Muscle layer of duodenum (tissue), 2 donors: ENCODE measurements around the gene AP4M1.

Source experiments
- H3K27ac ChIP-seq: one replicate; pipeline ENCODE4 v1.7.0; 2013; ENCODE audit warnings: mild to moderate bottlenecking, low read length
- H3K27me3 ChIP-seq: one replicate; pipeline ENCODE4 v1.7.0; 2013; ENCODE audit warnings: low read depth, mild to moderate bottlenecking, control low read depth, low read length
- H3K36me3 ChIP-seq, 2 donors: one replicate each; pipeline ENCODE4 v1.7.0; 2013; ENCODE audit warnings: low read length in 2 of 2, control low read depth in 1 of 2, mild to moderate bottlenecking in 1 of 2; ENCODE audit not compliant: insufficient read depth in 2 of 2, control insufficient read depth in 1 of 2
- H3K4me1 ChIP-seq, 2 donors: one replicate each; pipeline ENCODE4 v1.7.0; 2013; ENCODE audit warnings: low read length in 2 of 2, mild to moderate bottlenecking in 2 of 2, control low read depth in 1 of 2, moderate library complexity in 1 of 2; ENCODE audit not compliant: insufficient read depth in 2 of 2, control insufficient read depth in 1 of 2
- H3K4me3 ChIP-seq, 2 donors: one replicate each; pipeline ENCODE4 v1.7.0; 2013; ENCODE audit warnings: low read length in 2 of 2, low read depth in 1 of 2, mild to moderate bottlenecking in 1 of 2
- H3K9me3 ChIP-seq, 2 donors: one replicate each; pipeline ENCODE4 v1.7.0; 2013; ENCODE audit warnings: low read length in 2 of 2, control low read depth in 1 of 2, mild to moderate bottlenecking in 1 of 2; ENCODE audit not compliant: control insufficient read depth in 1 of 2
- donor health status: healthy.

The AP4M1 gene

DNA sequence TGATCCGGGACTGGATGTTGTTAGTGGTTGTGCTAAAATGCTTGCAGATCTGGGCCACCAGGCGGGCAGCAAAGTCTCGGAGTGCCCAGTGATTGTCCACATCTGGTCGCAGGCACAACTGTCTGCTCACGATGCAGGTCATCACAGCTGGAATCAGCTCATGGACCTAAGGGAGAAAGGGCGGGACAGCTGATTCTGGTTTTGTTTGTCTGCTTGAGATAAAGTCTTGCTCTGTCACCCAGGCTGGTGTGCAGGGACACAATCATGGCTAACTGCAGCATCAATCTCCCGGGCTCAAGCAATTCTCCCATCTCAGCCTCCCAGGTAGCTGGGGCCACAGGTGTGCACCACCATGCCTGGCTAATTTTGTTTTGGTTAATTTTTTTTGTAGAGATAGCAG lies 9.7 kb downstream of the AP4M1 start:
- H3K4me3 ChIP-seq = no peak overlapping the region
- H3K4me1 ChIP-seq = no peaks in the 10 kb centered on the region
- H3K27me3 ChIP-seq = no peaks in the 10 kb centered on the region
- H3K27ac ChIP-seq = no peak overlapping the region
- H3K36me3 ChIP-seq = peaks cover 21 to 58% of the 10 kb centered on the region in 2 donors
- H3K9me3 ChIP-seq = no peaks in the 10 kb centered on the region

- no peak overlapping the region for H3K4me3 ChIP-seq
- H3K27me3 ChIP-seq = no peaks in the 10 kb centered on the region
- peaks cover 19 to 50% of the 10 kb centered on the region in 2 donors for H3K36me3 ChIP-seq
- H3K9me3 ChIP-seq = no peaks in the 10 kb centered on the region
- H3K27ac ChIP-seq = no peak overlapping the region
- H3K4me1 ChIP-seq = no peaks in the 10 kb centered on the region
These were observed 10.5 kb downstream of the AP4M1 start for GRCh38 chr7:100111914-100112313.

DNA sequence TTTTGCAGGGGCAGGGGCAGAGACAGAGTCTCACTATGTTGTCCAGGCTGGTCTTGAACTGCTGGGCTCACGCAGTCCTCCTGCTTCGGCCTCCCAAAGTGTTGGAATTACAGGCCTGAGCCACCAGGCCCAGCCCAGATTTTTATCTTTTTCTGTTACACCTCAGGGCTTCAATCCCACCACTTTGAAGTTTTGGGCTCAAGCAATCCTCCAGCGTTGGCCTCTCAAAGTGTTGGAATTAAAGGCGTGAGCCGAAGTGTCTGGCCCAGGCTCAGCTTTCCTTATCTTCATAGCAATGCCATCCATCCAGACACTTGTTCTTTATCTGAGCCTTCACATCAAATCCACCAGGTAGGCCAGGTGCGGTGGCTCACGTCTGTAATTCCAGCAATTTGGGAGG lies 13.6 kb downstream of the AP4M1 start:
- H3K4me3 ChIP-seq = no peak overlapping the region
- H3K27ac ChIP-seq = no peak overlapping the region
- H3K27me3 ChIP-seq = no peaks in the 10 kb centered on the region
- H3K9me3 ChIP-seq = no peaks in the 10 kb centered on the region
- H3K36me3 ChIP-seq = peaks cover 11 to 32% of the 10 kb centered on the region in 2 donors
- peaks cover under 1 to 11% of the 10 kb centered on the region in 2 donors for H3K4me1 ChIP-seq

DNA sequence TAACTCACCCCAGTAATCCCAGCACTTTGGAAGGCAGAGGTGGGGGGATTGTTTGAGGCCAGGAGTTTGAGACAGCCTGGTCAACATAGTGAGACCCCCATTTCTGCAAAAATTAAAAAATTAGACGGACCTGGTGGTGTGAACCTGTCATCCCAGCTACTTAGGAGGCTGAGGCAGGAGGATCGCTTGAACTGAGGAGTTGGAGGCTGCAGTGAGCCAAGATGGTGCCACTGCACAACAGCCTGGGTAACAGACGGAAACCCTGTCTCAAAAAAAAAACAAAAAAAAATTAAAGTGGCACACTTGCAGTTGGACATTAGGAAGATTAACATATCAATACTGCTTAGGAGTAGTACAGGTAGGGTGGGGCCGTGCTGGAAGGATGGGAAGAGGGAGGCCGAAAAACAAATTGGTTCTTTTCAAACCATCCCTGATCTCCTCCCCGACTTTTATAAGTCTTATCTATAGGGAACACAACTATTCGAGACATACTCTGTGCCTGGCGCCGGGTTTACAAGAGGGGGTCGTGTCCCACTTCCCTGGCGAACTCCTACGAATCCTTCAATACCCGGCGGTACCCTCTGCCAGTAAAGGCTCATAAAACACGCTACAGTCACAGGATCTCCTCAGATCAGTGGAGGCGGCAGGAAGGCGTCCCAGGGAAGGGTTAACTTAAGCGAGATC lies 17.1 kb downstream of the AP4M1 start:
- Histone ChIP-seq H3K9me3 (no peaks in the 10 kb centered on the region), H3K4me1 (peaks cover 6 to 18% of the 10 kb centered on the region in 2 donors), H3K36me3 (peaks cover 0 to 6% of the 10 kb centered on the region in 2 donors), H3K27me3 (no peaks in the 10 kb centered on the region), H3K4me3 (peak overlapping the region; percentile 93 to 98), H3K27ac (peak overlapping the region; percentile 95)

DNA sequence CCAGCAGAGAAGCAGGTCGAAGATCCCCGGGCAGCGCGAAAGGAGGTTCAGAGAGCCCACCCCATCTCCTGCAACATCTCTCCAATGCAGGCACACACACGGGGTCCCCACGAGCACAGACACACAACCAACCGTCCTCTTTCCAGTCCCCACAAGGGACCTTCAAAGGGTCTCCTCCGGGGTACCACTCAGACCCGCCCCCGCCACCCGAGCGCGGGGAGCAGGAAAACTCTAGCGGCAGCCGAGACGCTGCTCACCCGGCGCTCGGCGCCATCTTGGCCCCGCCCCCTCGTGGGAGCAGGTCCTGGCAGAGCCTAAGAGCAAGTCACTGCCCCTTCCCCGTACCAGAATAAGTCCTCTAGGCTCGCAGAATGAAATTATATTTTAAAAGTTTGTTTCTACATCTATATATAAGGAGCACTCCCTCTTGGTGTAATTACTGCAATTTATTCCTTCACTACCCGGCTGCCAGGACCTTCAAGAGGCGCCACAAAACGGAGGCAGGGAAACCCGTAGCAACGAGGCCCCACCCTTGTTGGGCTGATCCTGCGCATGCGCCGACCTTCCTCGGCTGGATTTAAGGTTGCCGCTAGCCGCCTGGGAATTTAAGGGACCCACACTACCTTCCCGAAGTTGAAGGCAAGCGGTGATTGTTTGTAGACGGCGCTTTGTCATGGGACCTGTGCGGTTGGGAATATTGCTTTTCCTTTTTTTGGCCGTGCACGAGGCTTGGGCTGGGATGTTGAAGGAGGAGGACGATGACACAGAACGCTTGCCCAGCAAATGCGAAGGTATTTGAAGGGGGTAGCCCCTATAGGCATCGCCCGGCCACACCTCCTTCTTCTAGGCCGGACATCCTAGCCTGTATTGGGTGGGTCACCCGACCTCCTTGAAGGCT lies 17.9 kb downstream of the AP4M1 start, which contains the start of the genes CNPY4 and TAF6:
Gene CNPY4 (plus strand): TSS at position 563 of the 898 bp plus-strand sequence. CDS start 111 bp downstream, at position 674.
Gene TAF6 (minus strand): TSS at position 287 of the 898 bp plus-strand sequence. CDS start 5,149 bp downstream, outside the sequence.
- H3K9me3 ChIP-seq = no peaks in the 10 kb centered on the region
- peaks cover 6 to 18% of the 10 kb centered on the region in 2 donors for H3K4me1 ChIP-seq
- peak within 1 kb of the TSS; percentile 95 for H3K27ac ChIP-seq
- H3K27me3 ChIP-seq = no peaks in the 10 kb centered on the region
- H3K4me3 ChIP-seq = peak within 1 kb of the TSS; percentile 93 to 98
- no peaks in the 10 kb centered on the region for H3K36me3 ChIP-seq

DNA sequence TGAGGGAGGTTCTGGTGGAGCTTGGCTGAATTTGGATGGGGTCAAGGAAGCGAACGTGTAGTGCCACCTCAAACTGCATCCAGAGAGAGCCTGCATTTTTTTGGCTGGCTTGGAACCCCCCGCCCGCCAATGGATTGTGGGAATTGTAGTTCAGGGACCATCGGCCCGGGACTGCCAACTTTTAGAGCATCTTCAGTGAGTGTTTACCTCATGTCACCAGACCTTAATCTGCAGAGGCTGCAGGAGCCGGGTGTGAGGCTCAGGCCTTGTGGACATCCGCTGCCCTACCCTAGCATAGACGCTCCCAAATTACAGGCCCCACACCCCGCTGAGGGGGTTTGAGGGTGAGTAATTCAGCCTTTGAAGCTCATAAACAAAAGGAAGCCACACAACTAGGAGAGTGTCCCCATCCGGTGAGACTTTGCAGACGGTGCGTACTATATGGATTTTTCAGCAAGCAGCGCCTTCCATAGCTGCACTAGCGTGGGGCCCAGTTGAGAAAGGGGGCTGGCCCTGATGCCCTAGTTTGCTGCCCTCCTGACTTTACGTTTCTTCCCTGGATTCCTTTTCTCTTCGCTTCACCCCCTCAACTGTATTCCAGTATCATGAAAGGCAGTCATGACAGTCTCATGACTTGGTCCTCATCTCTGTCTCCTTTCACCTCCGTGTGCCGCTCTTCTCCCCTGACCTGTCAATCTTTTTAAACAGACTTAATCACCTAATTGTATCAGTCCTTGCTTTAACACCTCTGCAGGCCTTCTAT lies 18.7 kb downstream of the AP4M1 start:
- H3K4me1 ChIP-seq = peaks cover 10 to 18% of the 10 kb centered on the region in 2 donors
- H3K27ac ChIP-seq = peak overlapping the region; percentile 95

DNA sequence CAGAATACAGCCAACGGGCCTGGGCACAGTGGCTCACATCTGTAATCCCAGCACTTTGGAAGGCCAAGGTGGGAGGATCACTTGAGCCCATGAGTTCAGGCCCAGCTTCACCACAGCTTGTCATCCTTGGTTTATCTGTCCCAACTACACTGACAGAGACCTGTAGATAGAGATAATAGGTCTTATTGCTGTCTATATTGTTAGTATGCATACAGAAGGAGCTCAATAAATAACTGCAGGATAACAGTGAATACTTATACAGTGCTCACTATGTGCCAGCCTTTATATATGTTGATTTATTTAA lies 19.2 kb downstream of the AP4M1 start:
- H3K4me1 ChIP-seq = peaks cover 13 to 18% of the 10 kb centered on the region in 2 donors
- H3K4me3 ChIP-seq = peak overlapping the region; percentile 93 to 98
- H3K27me3 ChIP-seq = no peaks in the 10 kb centered on the region
- H3K9me3 ChIP-seq = no peaks in the 10 kb centered on the region
- H3K27ac ChIP-seq = peak overlapping the region; percentile 95
- H3K36me3 ChIP-seq = no peaks in the 10 kb centered on the region

More for the DNA sequence above, 18.7 kb downstream of the AP4M1 start:
- H3K27me3 ChIP-seq = no peaks in the 10 kb centered on the region
- H3K9me3 ChIP-seq = no peaks in the 10 kb centered on the region
- no peaks in the 10 kb centered on the region for H3K36me3 ChIP-seq
- H3K4me3 ChIP-seq = peak overlapping the region; percentile 93 to 98

DNA sequence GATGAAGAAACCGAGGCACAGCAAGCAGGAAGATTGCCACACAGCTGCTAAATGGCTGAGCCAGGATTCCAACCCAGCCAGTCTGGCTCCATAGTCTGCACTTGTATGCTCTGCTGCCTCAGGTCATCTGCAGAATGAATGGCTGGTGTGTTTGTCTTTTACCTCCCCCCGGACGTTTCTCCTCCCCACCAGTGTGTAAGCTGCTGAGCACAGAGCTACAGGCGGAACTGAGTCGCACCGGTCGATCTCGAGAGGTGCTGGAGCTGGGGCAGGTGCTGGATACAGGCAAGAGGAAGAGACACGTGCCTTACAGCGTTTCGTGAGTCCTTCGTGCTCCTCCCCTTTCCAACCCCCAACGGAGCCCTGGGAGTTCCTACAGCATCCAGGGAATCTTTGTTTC lies 20.6 kb downstream of the AP4M1 start:
- H3K4me1 ChIP-seq = peaks cover 13 to 24% of the 10 kb centered on the region in 2 donors
- H3K9me3 ChIP-seq = no peaks in the 10 kb centered on the region
- no peaks in the 10 kb centered on the region for H3K27me3 ChIP-seq
- H3K27ac ChIP-seq = no peak overlapping the region
- H3K4me3 ChIP-seq = no peak overlapping the region
- H3K36me3 ChIP-seq = peaks cover 0 to 3% of the 10 kb centered on the region in 2 donors

DNA sequence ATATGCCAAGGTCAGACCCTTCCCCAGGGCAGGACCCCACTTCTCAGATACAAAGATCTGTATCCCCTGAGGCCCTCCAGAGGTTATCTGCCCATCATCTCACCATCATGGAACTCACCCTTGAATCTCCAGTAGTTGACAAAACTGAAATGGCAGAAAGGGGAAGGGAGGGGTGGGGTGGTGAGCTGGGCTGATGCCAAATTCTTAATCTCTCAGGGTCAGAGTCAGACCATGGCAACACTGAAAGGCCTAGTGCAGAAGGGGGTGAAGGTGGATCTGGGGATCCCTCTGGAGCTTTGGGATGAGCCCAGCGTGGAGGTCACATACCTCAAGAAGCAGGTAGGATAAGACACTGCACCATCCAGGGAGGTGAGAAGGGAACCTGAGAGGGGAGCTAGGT lies 21.1 kb downstream of the AP4M1 start:
- Histone ChIP-seq H3K4me3 (no peak overlapping the region), H3K4me1 (peaks cover 13 to 24% of the 10 kb centered on the region in 2 donors), H3K9me3 (no peaks in the 10 kb centered on the region), H3K36me3 (peaks cover 0 to 3% of the 10 kb centered on the region in 2 donors), H3K27ac (no peak overlapping the region), H3K27me3 (no peaks in the 10 kb centered on the region)

DNA sequence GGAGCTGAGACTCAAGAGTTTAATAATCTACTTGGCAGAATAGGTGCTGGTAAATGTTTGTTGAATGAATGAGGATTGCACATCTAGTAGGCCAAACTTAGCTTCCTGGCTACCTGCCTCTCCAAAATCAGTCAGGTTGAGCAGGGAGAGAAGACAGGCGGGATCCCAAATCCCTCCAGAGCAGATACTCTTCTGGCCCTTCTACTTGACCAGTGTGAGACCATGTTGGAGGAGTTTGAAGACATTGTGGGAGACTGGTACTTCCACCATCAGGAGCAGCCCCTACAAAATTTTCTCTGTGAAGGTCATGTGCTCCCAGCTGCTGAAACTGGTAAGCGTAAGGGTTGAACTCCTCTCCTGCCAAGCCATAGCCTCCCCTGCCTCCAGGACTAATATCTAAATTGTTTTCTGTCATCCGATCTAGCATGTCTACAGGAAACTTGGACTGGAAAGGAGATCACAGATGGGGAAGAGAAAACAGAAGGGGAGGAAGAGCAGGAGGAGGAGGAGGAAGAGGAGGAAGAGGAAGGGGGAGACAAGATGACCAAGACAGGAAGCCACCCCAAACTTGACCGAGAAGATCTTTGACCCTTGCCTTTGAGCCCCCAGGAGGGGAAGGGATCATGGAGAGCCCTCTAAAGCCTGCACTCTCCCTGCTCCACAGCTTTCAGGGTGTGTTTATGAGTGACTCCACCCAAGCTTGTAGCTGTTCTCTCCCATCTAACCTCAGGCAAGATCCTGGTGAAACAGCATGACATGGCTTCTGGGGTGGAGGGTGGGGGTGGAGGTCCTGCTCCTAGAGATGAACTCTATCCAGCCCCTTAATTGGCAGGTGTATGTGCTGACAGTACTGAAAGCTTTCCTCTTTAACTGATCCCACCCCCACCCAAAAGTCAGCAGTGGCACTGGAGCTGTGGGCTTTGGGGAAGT lies 23.1 kb downstream of the AP4M1 start:
- Histone ChIP-seq H3K9me3 (no peaks in the 10 kb centered on the region), H3K27ac (peak overlapping the region; percentile 45), H3K4me3 (no peak overlapping the region), H3K36me3 (peaks cover 0 to 3% of the 10 kb centered on the region in 2 donors), H3K4me1 (peaks cover 13 to 22% of the 10 kb centered on the region in 2 donors), H3K27me3 (no peaks in the 10 kb centered on the region)
